GM18498 (cell line): ENCODE measurements around the gene TNPO3.

Source experiments
- ATAC-seq: cut with Tn5 transposase; IDR thresholded peaks from one replicate; pipeline ENCODE4 v1.9.1; 2021; ENCODE audit warnings: mild to moderate bottlenecking, moderate library complexity; ENCODE audit not compliant: unreplicated experiment

The TNPO3 gene

GRCh38 chr7:128911423-128912031 lies 143.4 kb downstream of the TNPO3 start:
- ATAC-seq, result no peak

- ATAC-seq, result no peak
Observed at GRCh38 chr7:128910569-128910945, 144.4 kb downstream of the TNPO3 start, which contains the start of gene KCP. KCP (minus strand) TSS chr7:128910709; CDS start chr7:128910676, 33 bp downstream.

GRCh38 chr7:128909625-128910568 lies 145.0 kb downstream of the TNPO3 start:
- no peak for ATAC-seq

- no peak for ATAC-seq
Observed at GRCh38 chr7:128908750-128909624, 145.9 kb downstream of the TNPO3 start.

- no peak for ATAC-seq
Observed at GRCh38 chr7:128906766-128907559, 147.9 kb downstream of the TNPO3 start.

DNA sequence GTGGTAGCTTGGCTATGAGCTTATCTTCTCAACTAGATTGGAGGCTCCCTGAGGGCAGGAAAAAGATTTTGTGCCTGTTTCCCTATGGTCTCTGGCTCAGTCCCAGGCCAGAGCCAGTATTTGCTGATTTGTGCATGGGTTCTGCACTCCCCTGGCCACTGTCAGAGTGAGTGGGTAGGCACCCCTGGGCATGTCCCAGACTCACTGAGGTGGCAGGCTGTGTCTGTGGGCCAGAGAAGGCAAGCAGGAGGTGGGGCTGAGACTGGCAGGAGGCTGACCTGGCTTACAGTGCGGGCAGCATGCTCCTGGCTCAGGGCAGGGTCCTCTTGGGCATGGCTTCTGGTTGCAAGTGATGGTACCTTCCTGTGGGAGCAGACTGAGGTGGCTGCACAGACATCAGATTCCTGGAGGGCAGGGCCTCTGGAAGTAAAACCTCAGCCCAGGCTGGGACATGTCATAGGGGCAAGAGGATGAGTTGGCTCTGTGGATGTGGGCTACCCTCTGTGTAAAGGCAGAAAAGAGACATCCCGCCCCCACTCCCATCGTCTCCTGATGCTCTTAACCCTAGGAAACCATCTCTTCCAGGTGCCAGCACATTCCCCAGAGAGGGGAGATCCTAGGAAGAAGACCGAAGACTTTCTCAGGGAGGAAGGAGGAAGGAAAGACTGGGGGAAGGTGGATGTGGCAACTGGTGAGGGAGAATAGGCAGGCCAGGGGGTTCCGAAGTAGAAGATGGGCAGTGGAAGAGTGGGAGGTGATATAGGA lies 148.7 kb downstream of the TNPO3 start:
- ATAC-seq, result no peak

- peak; percentile 60 for ATAC-seq
Observed at GRCh38 chr7:128904381-128905197, 150.3 kb downstream of the TNPO3 start.
